ENCODE measurements around the gene XPA. TPM values are rescaled to one million over a fixed set of nuclear protein-coding genes. Genes with fewer than 3 reads are reported as not detected.

The XPA gene
- total RNA-seq, 4 donors from 2014 or later, result 16.6 to 27.8 (median 20.0) TPM

GRCh38 chr9:97710356-97711222 is 13.4 kb upstream of the XPA start:
- DNase-seq (ENCODE audit: low spot score in 2 of 2), result peak in 1 of 2 donors; percentile 47
- H3K36me3 ChIP-seq, result no peaks in the 10 kb centered on the region
- H3K27me3 ChIP-seq, result peaks cover 0 to 9% of the 10 kb centered on the region in 2 donors
- H3K27ac ChIP-seq, result no peak overlapping the region
- no peaks in the 10 kb centered on the region for H3K9me3 ChIP-seq
- peaks cover 0 to 7% (median 5%) of the 10 kb centered on the region in 4 donors for H3K4me1 ChIP-seq
- H3K4me3 ChIP-seq, result no peak overlapping the region
- WGBS, 2 donors, result 23 to 24% methylated on average over 9 of the region's 9 CpGs
- TF ChIP-seq POLR2A (IDR thresholded peaks at IDR 0.05) (no peak), CTCF (IDR thresholded peaks at IDR 0.05) (peak; percentile 75 to 89 (median 82)), EP300 (IDR thresholded peaks at IDR 0.05) (no peak)

- Histone ChIP-seq H3K4me1 (peaks cover 0 to 6% (median 5%) of the 10 kb centered on the region in 4 donors), H3K27me3 (peaks cover 0 to 8% of the 10 kb centered on the region in 2 donors), H3K36me3 (no peaks in the 10 kb centered on the region), H3K4me3 (no peak overlapping the region), H3K27ac (no peak overlapping the region), H3K9me3 (no peaks in the 10 kb centered on the region)
- 73 to 77% methylated on average over 2 of the region's 2 CpGs for WGBS, 2 donors
- TF ChIP-seq CTCF (IDR thresholded peaks at IDR 0.05), result no peak
- no peak for TF ChIP-seq POLR2A (IDR thresholded peaks at IDR 0.05)
- no peak for TF ChIP-seq EP300 (IDR thresholded peaks at IDR 0.05)
- no peak for DNase-seq (ENCODE audit: low spot score in 2 of 2)
Measured at GRCh38 chr9:97706246-97706645, 9.1 kb upstream of the XPA start.

DNA sequence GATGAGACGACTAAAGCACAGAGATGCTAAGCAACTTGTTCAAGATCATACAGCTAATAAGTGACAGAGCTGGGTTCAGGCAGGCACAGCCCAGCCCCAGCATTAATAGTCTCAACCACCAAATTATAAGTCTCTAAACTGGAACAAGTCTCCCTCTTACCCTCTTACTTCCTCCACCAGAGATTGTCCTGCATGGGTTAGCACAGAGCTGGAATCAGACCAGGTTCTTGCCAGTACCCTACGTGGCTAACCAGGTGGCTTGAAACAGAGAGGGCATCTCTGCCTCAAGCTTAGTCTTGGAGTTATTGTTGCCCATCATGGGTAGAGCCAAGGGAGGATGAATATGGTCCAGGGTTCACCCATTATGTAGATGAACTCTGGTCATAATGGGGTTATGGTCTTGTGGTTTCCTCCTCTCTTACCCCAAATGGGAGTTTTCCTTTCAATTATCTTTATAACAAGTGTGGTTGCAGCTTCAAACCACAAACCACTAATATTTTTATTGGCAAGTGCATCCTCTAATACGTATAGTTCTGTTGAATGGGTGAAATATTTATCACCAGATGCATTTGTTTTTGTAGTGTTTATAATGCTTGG is 8.3 kb upstream of the XPA start:
- Histone ChIP-seq H3K36me3 (no peaks in the 10 kb centered on the region), H3K9me3 (no peaks in the 10 kb centered on the region), H3K27me3 (peaks cover 0 to 4% of the 10 kb centered on the region in 2 donors), H3K4me1 (no peaks in the 10 kb centered on the region), H3K27ac (no peak overlapping the region), H3K4me3 (no peak overlapping the region)
- no peak for DNase-seq (ENCODE audit: low spot score in 2 of 2)
- TF ChIP-seq EP300 (IDR thresholded peaks at IDR 0.05), result no peak
- TF ChIP-seq POLR2A (IDR thresholded peaks at IDR 0.05), result no peak
- no peak for TF ChIP-seq CTCF (IDR thresholded peaks at IDR 0.05)
- WGBS, 2 donors, result 43 to 51% methylated on average over 3 of the region's 3 CpGs

DNA sequence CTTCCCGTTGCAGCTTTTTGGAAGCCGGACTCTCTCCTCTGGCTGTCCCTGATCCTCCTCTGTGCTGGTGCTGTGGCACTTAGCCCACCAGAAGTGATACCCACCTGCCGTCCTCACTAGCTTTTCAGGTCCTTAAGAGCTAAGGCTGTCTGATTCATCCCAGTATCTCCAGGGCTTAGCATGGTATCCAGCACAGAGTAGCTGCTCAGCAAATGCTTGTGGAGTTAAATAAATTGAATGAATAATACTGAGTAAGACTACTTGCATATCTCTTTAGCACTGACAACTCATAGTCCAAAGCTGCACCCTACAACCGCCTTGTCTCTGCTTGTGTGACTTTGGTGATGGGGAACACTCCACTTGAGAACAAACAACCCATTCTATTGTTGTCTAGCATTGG is 7.7 kb upstream of the XPA start:
- no peak for DNase-seq (ENCODE audit: low spot score in 2 of 2)
- peaks cover 0 to 4% of the 10 kb centered on the region in 2 donors for H3K27me3 ChIP-seq
- TF ChIP-seq CTCF (IDR thresholded peaks at IDR 0.05), result no peak
- TF ChIP-seq POLR2A (IDR thresholded peaks at IDR 0.05), result no peak
- no peak for TF ChIP-seq EP300 (IDR thresholded peaks at IDR 0.05)
- 83 to 91% methylated on average over 4 of the region's 4 CpGs for WGBS, 2 donors
- H3K4me3 ChIP-seq, result no peak overlapping the region
- no peak overlapping the region for H3K27ac ChIP-seq
- H3K36me3 ChIP-seq, result no peaks in the 10 kb centered on the region
- no peaks in the 10 kb centered on the region for H3K9me3 ChIP-seq
- no peaks in the 10 kb centered on the region for H3K4me1 ChIP-seq

- Histone ChIP-seq H3K36me3 (no peaks in the 10 kb centered on the region), H3K27ac (no peak overlapping the region), H3K9me3 (no peaks in the 10 kb centered on the region), H3K4me1 (no peaks in the 10 kb centered on the region), H3K27me3 (peaks cover 0 to under 1% of the 10 kb centered on the region in 2 donors), H3K4me3 (no peak overlapping the region)
- no peak for DNase-seq (ENCODE audit: low spot score in 2 of 2)
- no peak for TF ChIP-seq EP300 (IDR thresholded peaks at IDR 0.05)
- no peak for TF ChIP-seq POLR2A (IDR thresholded peaks at IDR 0.05)
- no peak for TF ChIP-seq CTCF (IDR thresholded peaks at IDR 0.05)
- 65 to 82% methylated on average over 3 of the region's 3 CpGs for WGBS, 2 donors
Measured at GRCh38 chr9:97704345-97704677, 7.2 kb upstream of the XPA start.
